Bronchial epithelial cell (primary cell): ENCODE data around the gene WRAP73. TPM values are rescaled to one million over a fixed set of nuclear protein-coding genes. Genes with fewer than 3 reads are reported as not detected.

ENCODE experiments used
- DNase-seq: peaks from one replicate; pipeline ENCODE4 v3.0.0-alpha.2; 2010; ENCODE audit warnings: low read depth
- FAIRE-seq: peaks from 2 replicates; lab custom pipeline; 2011; peaks lifted over from hg19 to GRCh38; lab: Jason Lieb, UNC
- H3K27me3 ChIP-seq: 2 replicates; pipeline ENCODE4 v1.5.1; 2011; ENCODE audit warnings: low read length; ENCODE audit not compliant: control insufficient read depth, insufficient read depth
- H3K36me3 ChIP-seq: 2 replicates; pipeline ENCODE4 v1.5.1; 2011; ENCODE audit warnings: low read length; ENCODE audit not compliant: control insufficient read depth, insufficient read depth
- H3K4me3 ChIP-seq: 2 replicates; pipeline ENCODE4 v1.5.1; 2011; ENCODE audit warnings: mild to moderate bottlenecking, low read depth, low read length, control low read depth
- CTCF ChIP-seq: IDR thresholded peaks from 2 replicates; pipeline ENCODE4 v1.5.1; 2011; ENCODE audit warnings: mild to moderate bottlenecking, moderate library complexity, low read length, control low read depth, inconsistent platforms; ENCODE audit not compliant: insufficient read depth, severe bottlenecking
- total RNA-seq: library from RNA; depleted of rRNA; stranded (reverse); fragments of >200 nt; gene quantifications from 2 replicates; pipeline ENCODE4 v1.2.1, GENCODE V29; 2014

The WRAP73 gene
- total RNA-seq, 1 donor from 2014 or later, result 21.3 TPM

GRCh38 chr1:3680488-3681230, 30.8 kb upstream of the WRAP73 start:
- DNase-seq (peak; percentile 41), FAIRE-seq (no peak)
- H3K36me3 ChIP-seq, result no peaks in the 10 kb centered on the region
- H3K27me3 ChIP-seq, result no peaks in the 10 kb centered on the region
- H3K4me3 ChIP-seq, result no peak overlapping the region
- no peak for TF ChIP-seq CTCF

- Histone ChIP-seq H3K36me3 (no peaks in the 10 kb centered on the region), H3K4me3 (no peak overlapping the region), H3K27me3 (no peaks in the 10 kb centered on the region)
- no peak for FAIRE-seq
- no peak for DNase-seq
- TF ChIP-seq CTCF, result no peak
These were observed 30.0 kb upstream of the WRAP73 start for GRCh38 chr1:3679799-3680453.

GRCh38 chr1:3679098-3679555, 29.2 kb upstream of the WRAP73 start:
- DNase-seq (no peak), FAIRE-seq (peak; percentile 100)
- no peaks in the 10 kb centered on the region for H3K36me3 ChIP-seq

GRCh38 chr1:3678361-3679097, 28.6 kb upstream of the WRAP73 start:
- H3K4me3 ChIP-seq, result no peak overlapping the region
- no peaks in the 10 kb centered on the region for H3K36me3 ChIP-seq
- DNase-seq (peak; percentile 41), FAIRE-seq (no peak)
- H3K27me3 ChIP-seq, result no peaks in the 10 kb centered on the region
- TF ChIP-seq CTCF, result no peak

More at GRCh38 chr1:3679098-3679555, 29.2 kb upstream of the WRAP73 start:
- no peak overlapping the region for H3K4me3 ChIP-seq
- no peaks in the 10 kb centered on the region for H3K27me3 ChIP-seq
- TF ChIP-seq CTCF, result no peak

- no peak for TF ChIP-seq CTCF
- FAIRE-seq (no peak), DNase-seq (no peak)
- H3K4me3 ChIP-seq, result no peak overlapping the region
- no peaks in the 10 kb centered on the region for H3K36me3 ChIP-seq
- H3K27me3 ChIP-seq, result no peaks in the 10 kb centered on the region
These were observed 27.6 kb upstream of the WRAP73 start for GRCh38 chr1:3677484-3677883.
